Gastrocnemius medialis (tissue), 4 donors: ENCODE data around the gene SGO1. TPM values are rescaled to one million over a fixed set of nuclear protein-coding genes. Genes with fewer than 3 reads are reported as not detected.

Experiments
- ATAC-seq, 2 donors: fragments of 150-250 bp; one replicate each; pipeline ENCODE4 v1.9.1; 2016
- DNase-seq, 2 donors: peaks; one replicate each; pipeline ENCODE4 v3.0.0-alpha.2; 2019
- H3K27ac ChIP-seq, 4 donors: fragments of 200-600 bp; sonication (generic); 1 replicate in 1 of 4; 2 replicates in 3 of 4; pipeline ENCODE4 v1.5.1; 2016 to 2018; ENCODE audit warnings: mild to moderate bottlenecking in 2 of 4, moderate library complexity in 1 of 4
- H3K27me3 ChIP-seq, 3 donors: fragments of 200-600 bp; sonication (generic) in 2 of 3; 1 replicate in 1 of 3; 2 replicates in 2 of 3; pipeline versions ENCODE4 v1.5.1 to v1.6.0; 2016 to 2019; ENCODE audit warnings: mild to moderate bottlenecking in 1 of 3, moderate library complexity in 1 of 3
- H3K36me3 ChIP-seq, 2 donors: fragments of 200-600 bp; sonication (generic) in 1 of 2; one replicate each; pipeline ENCODE4 v1.5.1; 2017 to 2018
- H3K4me1 ChIP-seq, 2 donors: fragments of 200-600 bp; sonication (generic) in 1 of 2; one replicate each; pipeline ENCODE4 v1.5.1; 2016 to 2017; ENCODE audit warnings: mild to moderate bottlenecking in 2 of 2
- H3K4me3 ChIP-seq, 4 donors: fragments of 200-600 bp; sonication (generic) in 3 of 4; 1 replicate in 1 of 4; 2 replicates in 3 of 4; pipeline ENCODE4 v1.5.1; 2016 to 2019; ENCODE audit warnings: mild to moderate bottlenecking in 2 of 4
- H3K9me3 ChIP-seq, 3 donors: fragments of 200-600 bp; sonication (generic) in 2 of 3; 1 replicate in 1 of 3; 2 replicates in 2 of 3; pipeline ENCODE4 v1.5.1; 2016 to 2019
- CTCF ChIP-seq, 5 experiments: fragments of 450-650 bp in 3 of 5; fragments of 200-600 bp in 2 of 5; sonication (generic) in 2 of 5; IDR thresholded peaks in 4 of 5; conservative IDR thresholded peaks in 1 of 5; 1 replicate in 4 of 5; 2 replicates in 1 of 5; pipeline ENCODE4 v1.5.1; 2016 to 2019; ENCODE audit warnings: antibody characterized with exemption in 5 of 5, mild to moderate bottlenecking in 3 of 5, moderate library complexity in 3 of 5
- POLR2A ChIP-seq, 2 donors: fragments of 450-650 bp; IDR thresholded peaks; one replicate each; pipeline ENCODE4 v1.6.1; 2017; ENCODE audit warnings: antibody characterized with exemption in 2 of 2, mild to moderate bottlenecking in 2 of 2, moderate library complexity in 2 of 2
- in situ Hi-C, 4 donors: fragments of 200-750 bp; cut with MboI; loops; one replicate each; pipeline versions ENCODE4 v1.15.0 to v1.8.0; 2017; ENCODE audit warnings: low sequenced_read_pairs in 4 of 4
- intact Hi-C: fragments of 100-400 bp; cut with DNase I; formaldehyde crosslinking; loops from one replicate; pipeline ENCODE4 v1.15.1; 2023; ENCODE audit warnings: low total_unique reads
- total RNA-seq, 4 donors: library from RNA; depleted of rRNA; stranded (reverse); fragments of >200 nt; gene quantifications; one replicate each; pipeline versions ENCODE4 v1.1.0 to v1.2.3, GENCODE V29; 2016

Gene SGO1
- total RNA-seq, 4 donors from 2014 or later = 0.18 TPM; not detected in 3

- TF ChIP-seq CTCF (IDR thresholded peaks at IDR 0.05 in 4 of 5, conservative IDR thresholded peaks at IDR 0.05 in 1 of 5) (no peak), POLR2A (IDR thresholded peaks at IDR 0.05) (no peak)
- in situ Hi-C loops = loop anchor here in 3 of 4 donors (5.0 to 25.0 kb wide), 4 partner anchors 142 to 249 kb away; partner anchors contain the start of genes RAB5A (in 3 of the 3), EFHB (in 1 of the 3) and KAT2B (in 1 of the 3)
- Histone ChIP-seq H3K27me3 (no peaks in the 10 kb centered on the region), H3K9me3 (no peaks in the 10 kb centered on the region), H3K4me3 (peak overlapping the region; percentile 69 to 81 (median 72)), H3K4me1 (peaks cover 14 to 22% of the 10 kb centered on the region in 2 donors), H3K27ac (peak overlapping the region; percentile 86 to 94 (median 92)), H3K36me3 (no peaks in the 10 kb centered on the region)
- DNase-seq (no peak), ATAC-seq (peak; percentile 11 to 49)
- intact Hi-C loops = loop anchor here (1.0 to 5.0 kb wide), 4 partner anchors 147 to 1764 kb away; no protein-coding TSS in a partner anchor
Measured at GRCh38 chr3:20186600-20187004, 596 bp upstream of the SGO1 start.

GRCh38 chr3:20185331-20185678 is 701 bp downstream of the SGO1 start:
- H3K36me3 ChIP-seq = no peaks in the 10 kb centered on the region
- no peaks in the 10 kb centered on the region for H3K27me3 ChIP-seq
- peaks cover 14 to 22% of the 10 kb centered on the region in 2 donors for H3K4me1 ChIP-seq
- DNase-seq (no peak), ATAC-seq (no peak)
- no peak for TF ChIP-seq POLR2A (IDR thresholded peaks at IDR 0.05)
- no peak for TF ChIP-seq CTCF (IDR thresholded peaks at IDR 0.05 in 4 of 5, conservative IDR thresholded peaks at IDR 0.05 in 1 of 5)
- H3K27ac ChIP-seq = peak overlapping the region in 1 of 4 donors; percentile 86
- in situ Hi-C loops = loop anchor here in 3 of 4 donors (5.0 to 25.0 kb wide), 4 partner anchors 141 to 248 kb away; partner anchors contain the start of genes RAB5A (in 3 of the 3), EFHB (in 1 of the 3) and KAT2B (in 1 of the 3)
- no peaks in the 10 kb centered on the region for H3K9me3 ChIP-seq
- intact Hi-C loops = loop anchor here (5.0 kb wide), 2 partner anchors 223 to 1763 kb away; no protein-coding TSS in a partner anchor
- peak overlapping the region; percentile 69 to 81 (median 72) for H3K4me3 ChIP-seq

- H3K36me3 ChIP-seq = no peaks in the 10 kb centered on the region
- no peak overlapping the region for H3K4me3 ChIP-seq
- in situ Hi-C loops (loop anchor here in 3 of 4 donors (10.0 to 25.0 kb wide), 3 partner anchors 137 to 245 kb away; partner anchors contain the start of genes EFHB (in 1 of the 3), KAT2B (in 1 of the 3) and RAB5A (in 1 of the 3)), intact Hi-C loops (no loop called here)
- H3K27ac ChIP-seq = peak overlapping the region in 3 of 4 donors; percentile 22 to 47 (median 40)
- no peaks in the 10 kb centered on the region for H3K27me3 ChIP-seq
- H3K9me3 ChIP-seq = no peaks in the 10 kb centered on the region
- peaks cover 13 to 22% of the 10 kb centered on the region in 2 donors for H3K4me1 ChIP-seq
- no peak for TF ChIP-seq CTCF (IDR thresholded peaks at IDR 0.05 in 4 of 5, conservative IDR thresholded peaks at IDR 0.05 in 1 of 5)
- no peak for TF ChIP-seq POLR2A (IDR thresholded peaks at IDR 0.05)
- ATAC-seq (no peak), DNase-seq (no peak)
Measured at GRCh38 chr3:20182206-20182605, 3.8 kb downstream of the SGO1 start.

GRCh38 chr3:20181276-20181675 is 4.7 kb downstream of the SGO1 start:
- TF ChIP-seq POLR2A (IDR thresholded peaks at IDR 0.05) (no peak), CTCF (IDR thresholded peaks at IDR 0.05 in 4 of 5, conservative IDR thresholded peaks at IDR 0.05 in 1 of 5) (no peak)
- H3K27me3 ChIP-seq = no peaks in the 10 kb centered on the region
- no peak overlapping the region for H3K4me3 ChIP-seq
- intact Hi-C loops (no loop called here), in situ Hi-C loops (loop anchor here in 3 of 4 donors (10.0 to 25.0 kb wide), 3 partner anchors 136 to 244 kb away; partner anchors contain the start of genes EFHB (in 1 of the 3), KAT2B (in 1 of the 3) and RAB5A (in 1 of the 3))
- ATAC-seq (no peak), DNase-seq (no peak)
- no peaks in the 10 kb centered on the region for H3K36me3 ChIP-seq
- no peaks in the 10 kb centered on the region for H3K9me3 ChIP-seq
- peaks cover 8 to 16% of the 10 kb centered on the region in 2 donors for H3K4me1 ChIP-seq
- no peak overlapping the region for H3K27ac ChIP-seq
